SK-N-SH (cell line): ENCODE measurements around the gene NHLRC2. TPM values are rescaled to one million over a fixed set of nuclear protein-coding genes. Genes with fewer than 3 reads are reported as not detected.
A peak's percentile ranks its signal among the peaks of the same experiment; 100 is the strongest.

Source experiments
- CTCF ChIA-PET: fragments of 300-600, 350-600 bp; formaldehyde crosslinking; extraction: SDS; loops from one replicate; lab custom pipeline; 2021; lab: Yijun Ruan, JAX
- POLR2A ChIA-PET: fragments of 350-600 bp; sonication (Branson Sonifier 250); formaldehyde crosslinking; extraction: SDS; loops from one replicate; lab custom pipeline; 2020; ENCODE audit warnings: antibody characterized with exemption, inconsistent platforms; lab: Yijun Ruan, JAX
- DNase-seq: peaks from one replicate; pipeline ENCODE4 v3.0.0; 2012
- H2AFZ ChIP-seq: fragments of 200-600 bp; sonication (generic); 2 replicates; pipeline ENCODE4 v1.8.1; 2016; ENCODE audit warnings: antibody characterized with exemption, mild to moderate bottlenecking, low read depth
- H3F3A ChIP-seq: fragments of 200-600 bp; sonication (generic); replicated peaks from 2 replicates; pipeline ENCODE3; 2016; ENCODE audit warnings: antibody characterized with exemption, mild to moderate bottlenecking; ENCODE audit not compliant: insufficient read depth
- H3K27ac ChIP-seq, 2 experiments: fragments of 200-500 bp in 1 of 2; fragments of 200-600 bp in 1 of 2; sonication (Bioruptor generic) in 1 of 2; sonication (generic), shearing (Covaris generic) in 1 of 2; 2 replicates each; pipeline versions ENCODE4 v1.5.1 to v1.6.1; 2014 to 2016; ENCODE audit warnings: low read depth in 2 of 2, inconsistent platforms in 1 of 2, low read length in 1 of 2, mild to moderate bottlenecking in 1 of 2, mixed read lengths in 1 of 2
- H3K27me3 ChIP-seq: fragments of 200-600 bp; sonication (generic), shearing (Covaris generic); 2 replicates; pipeline ENCODE4 v1.6.1; 2016; ENCODE audit warnings: mixed run types; ENCODE audit not compliant: insufficient read depth
- H3K36me3 ChIP-seq, 2 experiments: fragments of 200-500 bp in 1 of 2; fragments of 200-600 bp in 1 of 2; sonication (Bioruptor generic) in 1 of 2; sonication (generic) in 1 of 2; replicated peaks in 1 of 2; 2 replicates each; pipeline versions ENCODE3 to v1.5.1; 2014 to 2016; ENCODE audit warnings: low read length in 1 of 2, mild to moderate bottlenecking in 1 of 2; ENCODE audit not compliant: insufficient read depth in 2 of 2, control insufficient read depth in 1 of 2
- H3K4me1 ChIP-seq, 2 experiments: fragments of 200-500 bp in 1 of 2; fragments of 200-600 bp in 1 of 2; sonication (Bioruptor generic) in 1 of 2; sonication (generic), shearing (Covaris generic) in 1 of 2; 2 replicates each; pipeline versions ENCODE4 v1.5.1 to v1.6.1; 2014 to 2016; ENCODE audit warnings: low read depth in 1 of 2, low read length in 1 of 2, mixed run types in 1 of 2; ENCODE audit not compliant: insufficient read depth in 2 of 2, control insufficient read depth in 1 of 2
- H3K4me2 ChIP-seq: fragments of 200-600 bp; sonication (generic), shearing (Covaris generic); 2 replicates; pipeline ENCODE4 v1.6.1; 2017; ENCODE audit warnings: mixed run types
- H3K4me3 ChIP-seq, 2 experiments: fragments of 200-500 bp in 1 of 2; fragments of 200-600 bp in 1 of 2; sonication (Bioruptor generic) in 1 of 2; sonication (generic), shearing (Covaris generic) in 1 of 2; 2 replicates each; pipeline versions ENCODE4 v1.5.1 to v1.8.1; 2014 to 2016; ENCODE audit warnings: low read depth in 2 of 2, inconsistent platforms in 1 of 2, low read length in 1 of 2, mild to moderate bottlenecking in 1 of 2, mixed read lengths in 1 of 2, moderate library complexity in 1 of 2
- H3K79me2 ChIP-seq: fragments of 200-600 bp; sonication (generic); 2 replicates; pipeline ENCODE4 v1.8.1; 2017; ENCODE audit warnings: mild to moderate bottlenecking; ENCODE audit not compliant: insufficient read depth
- H3K9ac ChIP-seq: fragments of 200-600 bp; sonication (generic); 2 replicates; pipeline ENCODE4 v1.6.1; 2017; ENCODE audit warnings: mixed run types
- H3K9me2 ChIP-seq: fragments of 200-600 bp; sonication (generic); 2 replicates; pipeline ENCODE4 v1.6.1; 2017; ENCODE audit warnings: mixed run types
- H3K9me3 ChIP-seq: fragments of 200-600 bp; sonication (generic); 2 replicates; pipeline ENCODE4 v1.6.1; 2017; ENCODE audit warnings: mixed run types, mild to moderate bottlenecking, moderate library complexity
- H4K20me1 ChIP-seq: fragments of 200-600 bp; sonication (generic); 2 replicates; pipeline ENCODE4 v1.6.1; 2017; ENCODE audit warnings: mild to moderate bottlenecking, mixed run types; ENCODE audit not compliant: insufficient read depth
- EP300 ChIP-seq, 2 experiments: IDR thresholded peaks; 2 replicates each; pipeline versions ENCODE4 v1.4.0 to v1.6.1; 2012; ENCODE audit warnings: borderline replicate concordance in 1 of 2, low read depth in 1 of 2, low read length in 1 of 2
- EZH2phosphoT487 ChIP-seq: fragments of 200-600 bp; sonication (generic); IDR thresholded peaks from 2 replicates; pipeline ENCODE4 v1.6.1; 2017; ENCODE audit warnings: low read depth, mixed run types, mild to moderate bottlenecking, antibody characterized with exemption, moderate library complexity, borderline replicate concordance
- FOSL2 ChIP-seq: IDR thresholded peaks from 2 replicates; pipeline ENCODE4 v1.4.0; 2012; ENCODE audit warnings: low read depth, mild to moderate bottlenecking, moderate library complexity, borderline replicate concordance
- GABPA ChIP-seq: IDR thresholded peaks from 2 replicates; pipeline ENCODE4 v1.4.0; 2012; ENCODE audit warnings: low read depth, mild to moderate bottlenecking
- GATA2 ChIP-seq: sonication (generic); formaldehyde crosslinking; IDR thresholded peaks from 2 replicates; pipeline ENCODE4 v1.5.0; 2020; ENCODE audit warnings: mild to moderate bottlenecking, missing genetic modification reagents
- JUND ChIP-seq: IDR thresholded peaks from 2 replicates; pipeline ENCODE4 v1.4.0; 2012
- MEF2A ChIP-seq: IDR thresholded peaks from 2 replicates; pipeline ENCODE4 v1.4.0; 2012; ENCODE audit warnings: low read depth, borderline replicate concordance
- MXI1 ChIP-seq: IDR thresholded peaks from 2 replicates; pipeline ENCODE4 v1.6.1; 2012; ENCODE audit warnings: mild to moderate bottlenecking, low read depth, low read length, improper control_type of control experiment
- NFIC ChIP-seq: IDR thresholded peaks from 2 replicates; pipeline ENCODE4 v1.4.0; 2012; ENCODE audit warnings: borderline replicate concordance
- POLR2AphosphoS5 ChIP-seq: IDR thresholded peaks from 2 replicates; pipeline ENCODE4 v1.6.1; 2012; ENCODE audit warnings: low read depth, low read length
- RAD21 ChIP-seq: IDR thresholded peaks from 2 replicates; pipeline ENCODE4 v1.6.1; 2012; ENCODE audit warnings: mild to moderate bottlenecking, low read length
- RFX5 ChIP-seq: IDR thresholded peaks from 2 replicates; pipeline ENCODE4 v1.6.1; 2012; ENCODE audit warnings: mild to moderate bottlenecking, improper control_type of control experiment, low read length
- RXRA ChIP-seq: IDR thresholded peaks from 2 replicates; pipeline ENCODE4 v1.4.0; 2012; ENCODE audit warnings: low read depth, mild to moderate bottlenecking, borderline replicate concordance
- SMC3 ChIP-seq: IDR thresholded peaks from 2 replicates; pipeline ENCODE4 v1.6.1; 2012; ENCODE audit warnings: low read depth, low read length, improper control_type of control experiment
- TEAD4 ChIP-seq: IDR thresholded peaks from 2 replicates; pipeline ENCODE4 v1.4.0; 2012; ENCODE audit warnings: mild to moderate bottlenecking, borderline replicate concordance; ENCODE audit not compliant: insufficient read depth
- YY1 ChIP-seq: IDR thresholded peaks from 2 replicates; pipeline ENCODE4 v1.4.0; 2012; ENCODE audit warnings: low read depth, mild to moderate bottlenecking
- WGBS: methylation state at CpG from one replicate; pipeline ENCODE4 v1.1.6; 2017; ENCODE audit warnings: low lambda C conversion rate; 5-methylcytosine and 5-hydroxymethylcytosine counted together
- polyA plus RNA-seq, 3 experiments: library from polyadenylated mRNA; depleted of rRNA; stranded (reverse); fragments of >200 nt; gene quantifications; 2 replicates each; pipeline ENCODE4 v1.2.3, GENCODE V29; 2012
- TF ChIP-seq, protein P1 (sequence below): IDR thresholded peaks from 2 replicates; pipeline ENCODE4; 2012
- TF ChIP-seq, protein P2 (sequence below): IDR thresholded peaks from 2 replicates; pipeline ENCODE4 v1.4.0; 2012; ENCODE audit warnings: low read depth
- TF ChIP-seq, protein P3 (sequence below): fragments of 200-600 bp; sonication (generic); IDR thresholded peaks from 2 replicates; pipeline ENCODE4 v1.6.1; 2017; ENCODE audit warnings: antibody characterized with exemption, mild to moderate bottlenecking, moderate library complexity
- TF ChIP-seq, protein P4 (sequence below): IDR thresholded peaks from 2 replicates; pipeline ENCODE4 v1.6.1; 2012; ENCODE audit warnings: mild to moderate bottlenecking, low read depth, low read length, moderate library complexity

Gene NHLRC2
- polyA plus RNA-seq, 1 of the 3 experiments (the other 2 are of a cell fraction): 2.8 TPM

DNA sequence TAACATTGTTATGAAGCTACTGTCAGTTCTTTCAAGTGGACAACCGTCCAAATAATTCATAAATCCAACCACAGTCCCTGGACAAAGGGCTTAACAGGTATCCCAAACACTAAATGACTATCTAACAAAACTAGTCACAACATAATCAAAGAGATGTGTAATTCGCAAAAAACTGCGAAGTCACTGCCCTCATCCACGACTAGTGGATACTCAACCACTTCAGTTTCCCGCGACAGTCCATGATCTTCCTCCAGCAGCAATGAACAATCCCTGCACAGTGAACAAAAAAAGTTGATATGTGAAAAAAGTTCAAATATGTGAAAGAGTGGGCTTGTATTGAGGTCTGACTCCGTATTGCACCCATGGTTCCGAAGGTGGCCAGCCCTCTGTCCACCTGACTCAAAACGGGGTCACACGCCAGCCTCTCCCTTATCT lies 866 bp upstream of the NHLRC2 start:
- TF ChIP-seq, protein P1, sequence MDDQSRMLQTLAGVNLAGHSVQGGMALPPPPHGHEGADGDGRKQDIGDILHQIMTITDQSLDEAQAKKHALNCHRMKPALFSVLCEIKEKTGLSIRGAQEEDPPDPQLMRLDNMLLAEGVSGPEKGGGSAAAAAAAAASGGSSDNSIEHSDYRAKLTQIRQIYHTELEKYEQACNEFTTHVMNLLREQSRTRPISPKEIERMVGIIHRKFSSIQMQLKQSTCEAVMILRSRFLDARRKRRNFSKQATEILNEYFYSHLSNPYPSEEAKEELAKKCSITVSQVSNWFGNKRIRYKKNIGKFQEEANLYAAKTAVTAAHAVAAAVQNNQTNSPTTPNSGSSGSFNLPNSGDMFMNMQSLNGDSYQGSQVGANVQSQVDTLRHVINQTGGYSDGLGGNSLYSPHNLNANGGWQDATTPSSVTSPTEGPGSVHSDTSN: no peak
- TF ChIP-seq FOSL2: no peak
- no peak for TF ChIP-seq NFIC
- no peak for TF ChIP-seq MEF2A
- TF ChIP-seq, protein P2, sequence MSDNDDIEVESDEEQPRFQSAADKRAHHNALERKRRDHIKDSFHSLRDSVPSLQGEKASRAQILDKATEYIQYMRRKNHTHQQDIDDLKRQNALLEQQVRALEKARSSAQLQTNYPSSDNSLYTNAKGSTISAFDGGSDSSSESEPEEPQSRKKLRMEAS: 0 out of 2 replicates have a peak, but pooled peaks have one; percentile 6
- peak overlapping the region; percentile 92 for H3K9ac ChIP-seq
- H3K4me1 ChIP-seq: peaks cover 12 to 22% of the 10 kb centered on the region in 2 experiments; a peak in 3 of 4 replicates
- 6% methylated on average over 10 of the region's 10 CpGs for WGBS
- peak overlapping the region; percentile 81 for H3K4me2 ChIP-seq
- H3K36me3 ChIP-seq: peaks cover 2 to 7% of the 10 kb centered on the region in 2 experiments
- H3K27ac ChIP-seq: peak overlapping the region in 1 of 2 experiments; percentile 96; a peak in 3 of 4 replicates
- H2AFZ ChIP-seq: peak overlapping the region; percentile 98
- peak overlapping the region; percentile 73 to 95 for H3K4me3 ChIP-seq
- DNase-seq: no peak
- no peaks in the 10 kb centered on the region for H3K9me3 ChIP-seq
- peaks cover 40% of the 10 kb centered on the region for H3K79me2 ChIP-seq
- H3K27me3 ChIP-seq: no peaks in the 10 kb centered on the region
- no peaks in the 10 kb centered on the region for H4K20me1 ChIP-seq
- H3K9me2 ChIP-seq: no peaks in the 10 kb centered on the region
- peaks cover 6% of the 10 kb centered on the region for H3F3A ChIP-seq
- ChIA-PET POLR2A (no interaction called here), CTCF (interaction anchor here (1.2 kb wide), 1 partner anchor 12 kb away, joined by 3 read pairs; no protein-coding TSS in a partner anchor)

DNA sequence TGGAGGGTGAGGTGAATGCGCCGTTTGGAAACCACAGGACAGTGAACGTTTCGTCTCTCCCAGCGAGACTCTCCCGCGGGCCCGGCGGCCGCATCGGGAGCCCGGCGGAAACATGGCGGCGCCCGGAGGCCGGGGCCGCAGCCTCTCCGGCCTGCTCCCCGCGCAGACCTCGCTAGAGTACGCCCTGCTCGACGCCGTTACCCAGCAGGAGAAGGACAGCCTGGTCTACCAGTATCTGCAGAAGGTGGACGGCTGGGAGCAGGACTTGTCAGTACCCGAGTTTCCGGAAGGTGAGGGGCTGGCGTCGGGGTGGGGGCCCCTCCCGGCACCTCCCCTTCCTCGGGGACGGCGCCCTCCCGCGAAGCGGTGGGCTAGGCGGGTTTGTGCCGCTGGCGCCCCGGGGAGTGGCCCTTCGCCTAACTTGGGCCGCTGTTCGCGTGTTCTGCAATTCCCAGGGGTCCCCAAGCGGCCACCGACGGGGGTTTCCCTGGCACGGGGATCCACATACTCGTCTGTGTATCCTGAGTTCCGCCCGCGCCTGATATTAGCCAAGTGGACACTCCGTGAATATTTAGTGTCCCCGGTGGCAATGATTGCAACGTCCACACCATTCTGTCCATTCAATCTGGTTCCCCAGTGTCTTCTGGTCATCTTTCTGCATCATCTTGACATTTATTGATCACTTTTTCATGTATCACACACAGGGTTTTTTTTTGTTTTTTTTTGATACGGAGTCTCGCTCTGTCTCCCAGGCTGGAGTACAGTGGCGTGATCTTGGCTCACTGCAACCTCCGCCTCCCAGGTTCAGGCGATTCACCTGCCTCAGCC lies 514 bp downstream of the NHLRC2 start:
- CTCF ChIA-PET: no interaction called here
- Histone ChIP-seq H3K27ac (peak overlapping the region; percentile 80 to 96), H3K4me2 (peak overlapping the region; percentile 81), H4K20me1 (no peaks in the 10 kb centered on the region), H3K4me1 (peaks cover 12 to 22% of the 10 kb centered on the region in 2 experiments; a peak in 3 of 4 replicates), H3K9me3 (no peaks in the 10 kb centered on the region), H3K36me3 (peaks cover 16% of the 10 kb centered on the region in 2 experiments), H3F3A (peaks cover 6% of the 10 kb centered on the region), H3K27me3 (no peaks in the 10 kb centered on the region), H3K4me3 (peak overlapping the region; percentile 73 to 95), H3K9ac (peak overlapping the region; percentile 92), H3K79me2 (peaks cover 46% of the 10 kb centered on the region), H3K9me2 (no peaks in the 10 kb centered on the region), H2AFZ (peak overlapping the region; percentile 98)
- POLR2A ChIA-PET: no interaction called here
- DNase-seq: peak; percentile 83
- 2% methylated on average over 12 of the region's 62 CpGs for WGBS
- TF ChIP-seq EZH2phosphoT487: no peak
- TF ChIP-seq, protein P3, sequence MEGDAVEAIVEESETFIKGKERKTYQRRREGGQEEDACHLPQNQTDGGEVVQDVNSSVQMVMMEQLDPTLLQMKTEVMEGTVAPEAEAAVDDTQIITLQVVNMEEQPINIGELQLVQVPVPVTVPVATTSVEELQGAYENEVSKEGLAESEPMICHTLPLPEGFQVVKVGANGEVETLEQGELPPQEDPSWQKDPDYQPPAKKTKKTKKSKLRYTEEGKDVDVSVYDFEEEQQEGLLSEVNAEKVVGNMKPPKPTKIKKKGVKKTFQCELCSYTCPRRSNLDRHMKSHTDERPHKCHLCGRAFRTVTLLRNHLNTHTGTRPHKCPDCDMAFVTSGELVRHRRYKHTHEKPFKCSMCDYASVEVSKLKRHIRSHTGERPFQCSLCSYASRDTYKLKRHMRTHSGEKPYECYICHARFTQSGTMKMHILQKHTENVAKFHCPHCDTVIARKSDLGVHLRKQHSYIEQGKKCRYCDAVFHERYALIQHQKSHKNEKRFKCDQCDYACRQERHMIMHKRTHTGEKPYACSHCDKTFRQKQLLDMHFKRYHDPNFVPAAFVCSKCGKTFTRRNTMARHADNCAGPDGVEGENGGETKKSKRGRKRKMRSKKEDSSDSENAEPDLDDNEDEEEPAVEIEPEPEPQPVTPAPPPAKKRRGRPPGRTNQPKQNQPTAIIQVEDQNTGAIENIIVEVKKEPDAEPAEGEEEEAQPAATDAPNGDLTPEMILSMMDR: peak; percentile 30; the same call in 1 of the 2 replicates
- no peak for TF ChIP-seq RFX5
- no peak for TF ChIP-seq RAD21
- 0 out of 4 replicates have a peak, but pooled peaks have one; percentile 2 to 6 for TF ChIP-seq EP300 (IDR thresholded peaks at IDR 0.05; ENCODE audit: borderline replicate concordance in 1 of 2, low read depth in 1 of 2, low read length in 1 of 2)
- no peak for TF ChIP-seq GATA2
- TF ChIP-seq, protein P4, sequence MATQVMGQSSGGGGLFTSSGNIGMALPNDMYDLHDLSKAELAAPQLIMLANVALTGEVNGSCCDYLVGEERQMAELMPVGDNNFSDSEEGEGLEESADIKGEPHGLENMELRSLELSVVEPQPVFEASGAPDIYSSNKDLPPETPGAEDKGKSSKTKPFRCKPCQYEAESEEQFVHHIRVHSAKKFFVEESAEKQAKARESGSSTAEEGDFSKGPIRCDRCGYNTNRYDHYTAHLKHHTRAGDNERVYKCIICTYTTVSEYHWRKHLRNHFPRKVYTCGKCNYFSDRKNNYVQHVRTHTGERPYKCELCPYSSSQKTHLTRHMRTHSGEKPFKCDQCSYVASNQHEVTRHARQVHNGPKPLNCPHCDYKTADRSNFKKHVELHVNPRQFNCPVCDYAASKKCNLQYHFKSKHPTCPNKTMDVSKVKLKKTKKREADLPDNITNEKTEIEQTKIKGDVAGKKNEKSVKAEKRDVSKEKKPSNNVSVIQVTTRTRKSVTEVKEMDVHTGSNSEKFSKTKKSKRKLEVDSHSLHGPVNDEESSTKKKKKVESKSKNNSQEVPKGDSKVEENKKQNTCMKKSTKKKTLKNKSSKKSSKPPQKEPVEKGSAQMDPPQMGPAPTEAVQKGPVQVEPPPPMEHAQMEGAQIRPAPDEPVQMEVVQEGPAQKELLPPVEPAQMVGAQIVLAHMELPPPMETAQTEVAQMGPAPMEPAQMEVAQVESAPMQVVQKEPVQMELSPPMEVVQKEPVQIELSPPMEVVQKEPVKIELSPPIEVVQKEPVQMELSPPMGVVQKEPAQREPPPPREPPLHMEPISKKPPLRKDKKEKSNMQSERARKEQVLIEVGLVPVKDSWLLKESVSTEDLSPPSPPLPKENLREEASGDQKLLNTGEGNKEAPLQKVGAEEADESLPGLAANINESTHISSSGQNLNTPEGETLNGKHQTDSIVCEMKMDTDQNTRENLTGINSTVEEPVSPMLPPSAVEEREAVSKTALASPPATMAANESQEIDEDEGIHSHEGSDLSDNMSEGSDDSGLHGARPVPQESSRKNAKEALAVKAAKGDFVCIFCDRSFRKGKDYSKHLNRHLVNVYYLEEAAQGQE: no peak; the same call in 1 of the 2 replicates
- no peak; the same call in 1 of the 2 replicates for TF ChIP-seq GABPA
- TF ChIP-seq JUND: no peak
- no peak for TF ChIP-seq RXRA
- no peak for TF ChIP-seq MEF2A
- no peak for TF ChIP-seq SMC3
- peak; percentile 74; the same call in 1 of the 2 replicates for TF ChIP-seq MXI1
- peak; percentile 92 for TF ChIP-seq YY1
- 0 out of 2 replicates have a peak, but pooled peaks have one; percentile 10 for TF ChIP-seq TEAD4
- no peak for TF ChIP-seq POLR2AphosphoS5
